SK-N-SH treated with all-trans-retinoic acid at 6 μM for 48 hours (cell line): ENCODE results near the gene TTC32.

ENCODE experiments used
- ATAC-seq: fragments of 200-7000 bp; cut with Tn5 transposase; 3 replicates; pipeline ENCODE4 v1.9.1; 2020; ENCODE audit warnings: mild to moderate bottlenecking, moderate library complexity
- ARNTL ChIP-seq: fragments of 450-650 bp; formaldehyde crosslinking; IDR thresholded peaks from 2 replicates; pipeline ENCODE4 v1.5.0; 2020; ENCODE audit warnings: low read depth, mild to moderate bottlenecking, moderate library complexity, borderline replicate concordance
- BACH2 ChIP-seq: fragments of 250-450 bp; sonication (Bioruptor Pico); IDR thresholded peaks from 2 replicates; pipeline ENCODE4 v1.9.0; 2021; ENCODE audit warnings: mild to moderate bottlenecking, borderline replicate concordance
- CREB5 ChIP-seq: fragments of 250-450 bp; sonication (Bioruptor Pico); IDR thresholded peaks from 2 replicates; pipeline ENCODE4 v1.5.1; 2020; ENCODE audit warnings: low read depth, mild to moderate bottlenecking, moderate library complexity
- CSDC2 ChIP-seq: fragments of 250-450 bp; sonication (Bioruptor Pico); IDR thresholded peaks from 2 replicates; pipeline ENCODE4 v1.5.0; 2020; ENCODE audit warnings: mild to moderate bottlenecking, moderate library complexity
- CSRNP3 ChIP-seq: fragments of 250-450 bp; sonication (Bioruptor Pico); IDR thresholded peaks from 2 replicates; pipeline ENCODE4 v1.5.1; 2021; ENCODE audit warnings: mild to moderate bottlenecking, moderate library complexity
- ESRRG ChIP-seq: fragments of 250-450 bp; sonication (Bioruptor Pico); IDR thresholded peaks from 2 replicates; pipeline ENCODE4 v1.6.1; 2021; ENCODE audit warnings: mild to moderate bottlenecking
- GLIS3 ChIP-seq: fragments of 250-450 bp; sonication (Bioruptor Pico); IDR thresholded peaks from 2 replicates; pipeline ENCODE4 v1.5.0; 2020; ENCODE audit warnings: mild to moderate bottlenecking, moderate library complexity
- ISL1 ChIP-seq: fragments of 250-450 bp; sonication (Bioruptor Pico); IDR thresholded peaks from 2 replicates; pipeline ENCODE4 v2.1.2; 2022; ENCODE audit warnings: mild to moderate bottlenecking, moderate library complexity
- OSR1 ChIP-seq: fragments of 250-450 bp; sonication (Bioruptor Pico); IDR thresholded peaks from 2 replicates; pipeline ENCODE4 v1.8.0; 2022; ENCODE audit warnings: moderate library complexity, mild to moderate bottlenecking, inconsistent platforms
- PATZ1 ChIP-seq: fragments of 250-450 bp; sonication (Bioruptor Pico); IDR thresholded peaks from 2 replicates; pipeline ENCODE4 v1.8.0; 2020; ENCODE audit warnings: mild to moderate bottlenecking, moderate library complexity, borderline replicate concordance
- POU6F1 ChIP-seq: fragments of 250-450 bp; sonication (Bioruptor Pico); IDR thresholded peaks from 2 replicates; pipeline ENCODE4 v1.8.0; 2021; ENCODE audit warnings: low read depth, mild to moderate bottlenecking, moderate library complexity, borderline replicate concordance
- PPARA ChIP-seq: fragments of 250-450 bp; sonication (Bioruptor Pico); IDR thresholded peaks from 2 replicates; pipeline ENCODE4 v1.5.0; 2020; ENCODE audit warnings: mild to moderate bottlenecking, borderline replicate concordance
- RARB ChIP-seq: fragments of 250-450 bp; sonication (Bioruptor Pico); IDR thresholded peaks from 2 replicates; pipeline ENCODE4 v1.8.0; 2021; ENCODE audit warnings: mild to moderate bottlenecking, moderate library complexity
- SNAI2 ChIP-seq: fragments of 250-450 bp; sonication (Bioruptor Pico); IDR thresholded peaks from 2 replicates; pipeline ENCODE4 v1.5.0; 2020; ENCODE audit warnings: mild to moderate bottlenecking, moderate library complexity
- TCF4 ChIP-seq: fragments of 250-450 bp; sonication (Bioruptor Pico); IDR thresholded peaks from 2 replicates; pipeline ENCODE4 v1.8.0; 2021; ENCODE audit warnings: mild to moderate bottlenecking, moderate library complexity, borderline replicate concordance
- TOX ChIP-seq: fragments of 250-450 bp; sonication (Bioruptor Pico); IDR thresholded peaks from 2 replicates; pipeline ENCODE4 v1.8.0; 2021; ENCODE audit warnings: mild to moderate bottlenecking, moderate library complexity, borderline replicate concordance
- TSHZ2 ChIP-seq: fragments of 250-450 bp; sonication (Bioruptor Pico); IDR thresholded peaks from 2 replicates; pipeline ENCODE4 v1.5.0; 2020; ENCODE audit warnings: mild to moderate bottlenecking, moderate library complexity
- ZC3H10 ChIP-seq: fragments of 250-450 bp; sonication (Bioruptor Pico); IDR thresholded peaks from 2 replicates; pipeline ENCODE4 v1.5.1; 2021; ENCODE audit warnings: mild to moderate bottlenecking, moderate library complexity
- ZFP3 ChIP-seq: fragments of 250-450 bp; sonication (Bioruptor Pico); IDR thresholded peaks from 2 replicates; pipeline ENCODE4 v1.5.0; 2020; ENCODE audit warnings: mild to moderate bottlenecking, moderate library complexity
- ZFP30 ChIP-seq: fragments of 450-650 bp; formaldehyde crosslinking; IDR thresholded peaks from 2 replicates; pipeline ENCODE4 v1.5.0; 2022; ENCODE audit warnings: mild to moderate bottlenecking, moderate library complexity
- ZNF565 ChIP-seq: fragments of 450-650 bp; formaldehyde crosslinking; conservative IDR thresholded peaks from 2 replicates; pipeline ENCODE4 v1.5.0; 2020; ENCODE audit warnings: low read depth, mild to moderate bottlenecking, moderate library complexity
- ZNF70 ChIP-seq: fragments of 450-650 bp; formaldehyde crosslinking; IDR thresholded peaks from 2 replicates; pipeline ENCODE4 v1.5.0; 2020; ENCODE audit warnings: mild to moderate bottlenecking, moderate library complexity

Gene TTC32

GRCh38 chr2:19868224-19868623, 33.6 kb downstream of the TTC32 start (continued):
- TF ChIP-seq TOX (CRISPR knock-in tag): no peak
- no peak for TF ChIP-seq ARNTL (CRISPR knock-in tag)
- no peak for TF ChIP-seq OSR1 (CRISPR knock-in tag)
- no peak for TF ChIP-seq CSDC2 (CRISPR knock-in tag)
- TF ChIP-seq ZFP3: no peak
- TF ChIP-seq, all 23 proteins: peak for 0

- TF ChIP-seq TOX (CRISPR knock-in tag) (no peak), ZFP3 (no peak), ISL1 (CRISPR knock-in tag) (no peak), OSR1 (CRISPR knock-in tag) (no peak), TSHZ2 (CRISPR knock-in tag) (no peak), ESRRG (no peak)
- no peak for ATAC-seq
Observed at GRCh38 chr2:19866771-19867170, 35.0 kb downstream of the TTC32 start.

- no peak for TF ChIP-seq ZNF565 (CRISPR knock-in tag)
- no peak for TF ChIP-seq SNAI2 (CRISPR knock-in tag)
- no peak for TF ChIP-seq POU6F1
- TF ChIP-seq BACH2 (CRISPR knock-in tag): no peak
- no peak for TF ChIP-seq ZFP3
- no peak for TF ChIP-seq PPARA
- TF ChIP-seq PATZ1: no peak
- TF ChIP-seq ZNF70 (CRISPR knock-in tag): no peak
- TF ChIP-seq RARB: no peak
- TF ChIP-seq CREB5: no peak
- TF ChIP-seq GLIS3 (CRISPR knock-in tag): no peak
- TF ChIP-seq CSRNP3 (CRISPR knock-in tag): no peak
- no peak for TF ChIP-seq TCF4 (CRISPR knock-in tag)
- TF ChIP-seq TOX (CRISPR knock-in tag): no peak
- TF ChIP-seq ARNTL (CRISPR knock-in tag): no peak
- no peak for TF ChIP-seq TSHZ2 (CRISPR knock-in tag)
- no peak for TF ChIP-seq ZC3H10 (CRISPR knock-in tag)
- no peak for TF ChIP-seq OSR1 (CRISPR knock-in tag)
- TF ChIP-seq ZFP30 (CRISPR knock-in tag): no peak
- no peak for ATAC-seq
Observed at GRCh38 chr2:19865151-19865550, 36.6 kb downstream of the TTC32 start.
